ENCODE data around the gene TP53BP1.
A peak's percentile ranks its signal among the peaks of the same experiment; 100 is the strongest.

DNA sequence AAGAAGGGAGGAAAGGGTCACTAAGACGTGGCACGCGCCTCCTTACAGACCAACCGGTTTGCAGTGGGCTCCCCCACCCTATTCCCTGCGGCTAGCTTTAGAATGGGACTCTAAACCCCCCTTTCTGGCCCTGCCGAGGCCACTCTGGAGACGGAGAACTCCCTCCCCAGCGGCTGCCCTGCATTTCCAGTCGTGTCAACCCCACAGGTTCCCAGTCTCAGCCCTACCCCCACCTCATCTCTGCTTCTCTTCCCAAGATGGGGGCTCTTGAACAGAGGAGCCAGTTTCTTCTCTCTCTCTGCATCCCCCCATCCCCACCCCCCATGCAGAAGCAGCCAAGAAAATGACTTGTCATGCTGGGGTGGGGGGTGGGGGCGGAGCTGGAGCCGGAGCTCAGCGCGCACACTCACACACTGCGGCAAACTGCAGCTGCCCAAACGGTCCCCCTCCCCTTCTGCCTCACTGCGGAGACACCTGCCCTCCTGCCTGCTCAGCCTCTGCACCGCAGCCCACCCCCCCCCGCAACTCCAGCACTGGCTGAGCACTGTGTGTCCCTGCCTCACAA, 25.3 kb upstream of the TP53BP1 start:
- TF ChIP-seq, protein P1, sequence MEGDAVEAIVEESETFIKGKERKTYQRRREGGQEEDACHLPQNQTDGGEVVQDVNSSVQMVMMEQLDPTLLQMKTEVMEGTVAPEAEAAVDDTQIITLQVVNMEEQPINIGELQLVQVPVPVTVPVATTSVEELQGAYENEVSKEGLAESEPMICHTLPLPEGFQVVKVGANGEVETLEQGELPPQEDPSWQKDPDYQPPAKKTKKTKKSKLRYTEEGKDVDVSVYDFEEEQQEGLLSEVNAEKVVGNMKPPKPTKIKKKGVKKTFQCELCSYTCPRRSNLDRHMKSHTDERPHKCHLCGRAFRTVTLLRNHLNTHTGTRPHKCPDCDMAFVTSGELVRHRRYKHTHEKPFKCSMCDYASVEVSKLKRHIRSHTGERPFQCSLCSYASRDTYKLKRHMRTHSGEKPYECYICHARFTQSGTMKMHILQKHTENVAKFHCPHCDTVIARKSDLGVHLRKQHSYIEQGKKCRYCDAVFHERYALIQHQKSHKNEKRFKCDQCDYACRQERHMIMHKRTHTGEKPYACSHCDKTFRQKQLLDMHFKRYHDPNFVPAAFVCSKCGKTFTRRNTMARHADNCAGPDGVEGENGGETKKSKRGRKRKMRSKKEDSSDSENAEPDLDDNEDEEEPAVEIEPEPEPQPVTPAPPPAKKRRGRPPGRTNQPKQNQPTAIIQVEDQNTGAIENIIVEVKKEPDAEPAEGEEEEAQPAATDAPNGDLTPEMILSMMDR (IDR thresholded peaks at IDR 0.05), result no peak
- TF ChIP-seq POLR2A (IDR thresholded peaks at IDR 0.05), result peak in 1 of 2 donors; percentile 10
